ENCODE measurements around the gene RASGRP2.

RASGRP2 gene

DNA sequence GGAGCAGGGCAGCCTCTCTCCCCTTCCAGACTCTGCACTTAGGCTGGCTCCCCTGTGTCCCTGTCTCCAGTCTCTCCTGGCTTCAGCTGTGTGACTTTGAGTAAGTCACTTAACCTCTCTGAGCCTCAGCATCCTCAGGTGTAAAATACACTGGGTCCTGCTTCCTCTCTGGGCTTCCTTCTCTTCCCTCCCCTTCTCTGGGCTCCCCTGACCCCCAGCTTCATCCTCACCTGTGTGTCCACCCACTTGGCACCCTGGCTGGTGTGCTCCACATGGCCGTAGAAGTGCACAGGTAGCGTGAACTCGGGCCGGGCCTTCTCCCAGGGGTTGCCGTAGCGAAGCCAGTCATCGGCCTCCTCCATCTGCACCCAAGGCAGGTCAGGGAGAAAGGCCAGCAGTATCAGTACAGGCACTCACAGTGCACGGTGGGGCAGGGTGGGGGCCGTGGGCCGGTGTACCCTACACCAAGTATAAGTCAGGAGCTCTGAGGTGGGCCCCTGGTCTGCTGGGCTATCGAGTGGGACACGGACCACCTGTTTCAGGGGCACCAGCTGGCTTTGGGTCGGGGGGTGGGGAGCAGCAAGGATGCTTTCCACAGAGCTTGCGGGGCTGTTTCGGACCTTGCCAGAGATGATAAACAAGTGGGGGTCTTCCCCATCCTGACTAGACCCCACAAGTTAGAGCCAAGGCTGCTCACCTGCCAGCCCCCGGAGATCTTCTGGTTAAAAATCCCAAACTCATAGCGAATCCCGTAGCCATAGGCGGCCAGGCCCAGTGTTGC is 13.8 kb upstream of the RASGRP2 start:
- DNase-seq (ENCODE audit: low read depth in 3 of 3): no peak

DNA sequence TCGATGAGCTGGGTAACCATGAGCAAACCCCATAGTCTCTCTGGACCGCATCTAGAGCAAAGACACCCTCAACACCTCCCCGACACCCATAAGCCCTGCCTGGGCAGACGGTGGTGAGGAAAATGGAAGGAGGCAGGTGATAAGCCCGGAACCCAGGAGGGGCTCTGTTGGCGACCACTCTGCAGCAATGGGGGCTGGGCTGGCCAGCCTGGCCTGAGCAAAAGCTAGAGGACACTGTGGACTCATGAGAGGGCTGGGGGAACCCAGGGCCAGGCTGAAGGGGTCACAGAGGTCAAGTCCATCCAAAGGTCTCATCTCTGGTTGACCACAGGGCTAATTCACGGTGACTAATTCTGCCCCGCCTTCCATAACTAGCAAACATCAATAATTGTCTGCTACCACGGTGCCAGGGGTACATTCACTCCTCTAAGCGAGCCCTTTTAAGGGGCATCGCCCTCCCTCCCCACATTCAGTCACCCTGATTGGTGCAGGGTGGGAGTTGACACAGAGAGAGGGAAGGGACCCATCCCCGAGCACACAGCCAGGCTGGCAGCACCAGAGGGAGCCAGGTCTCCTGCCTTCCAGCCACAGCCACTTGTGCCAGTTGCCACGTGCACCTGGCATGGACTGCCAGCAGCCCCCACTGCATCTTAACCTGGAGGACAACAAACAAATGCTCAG is 11.9 kb upstream of the RASGRP2 start:
- no peak for DNase-seq (ENCODE audit: low read depth in 3 of 3)

DNA sequence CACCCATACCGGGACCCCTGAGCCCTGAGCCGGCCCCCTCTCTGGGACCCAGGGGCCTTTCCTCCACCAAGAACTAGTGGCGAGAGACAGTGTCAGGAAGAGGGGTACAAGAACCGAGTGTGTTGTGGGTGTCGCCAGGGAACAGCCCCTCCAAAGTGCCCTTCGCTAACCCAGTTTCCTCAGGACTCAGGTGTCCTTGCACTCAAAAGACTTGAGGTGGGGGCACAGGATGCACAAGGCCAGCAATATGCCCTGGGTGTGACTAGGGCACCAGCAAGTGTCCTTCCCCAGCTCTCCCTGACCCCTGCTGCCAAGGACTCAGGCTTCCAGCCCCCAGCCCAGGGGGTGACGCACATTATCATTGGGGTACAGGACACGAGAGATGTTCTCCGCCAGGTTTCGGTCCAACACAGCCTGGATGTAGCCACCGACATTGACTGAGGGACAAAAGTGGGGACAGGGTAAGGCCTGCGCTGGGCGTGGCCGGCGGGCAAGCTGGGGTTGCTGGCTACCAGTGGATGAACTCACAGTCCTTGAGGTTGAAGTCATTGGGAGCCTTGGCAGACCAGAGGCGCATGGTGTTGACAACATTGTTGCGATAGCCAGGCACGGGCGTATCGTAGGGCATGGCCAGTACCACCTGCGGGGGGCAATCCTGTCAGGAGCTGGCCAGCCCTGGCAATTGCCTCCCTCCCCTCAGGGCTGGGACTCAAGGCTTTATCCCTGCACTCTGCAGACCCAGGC is 11.1 kb upstream of the RASGRP2 start:
- DNase-seq (ENCODE audit: low read depth in 3 of 3): no peak

DNA sequence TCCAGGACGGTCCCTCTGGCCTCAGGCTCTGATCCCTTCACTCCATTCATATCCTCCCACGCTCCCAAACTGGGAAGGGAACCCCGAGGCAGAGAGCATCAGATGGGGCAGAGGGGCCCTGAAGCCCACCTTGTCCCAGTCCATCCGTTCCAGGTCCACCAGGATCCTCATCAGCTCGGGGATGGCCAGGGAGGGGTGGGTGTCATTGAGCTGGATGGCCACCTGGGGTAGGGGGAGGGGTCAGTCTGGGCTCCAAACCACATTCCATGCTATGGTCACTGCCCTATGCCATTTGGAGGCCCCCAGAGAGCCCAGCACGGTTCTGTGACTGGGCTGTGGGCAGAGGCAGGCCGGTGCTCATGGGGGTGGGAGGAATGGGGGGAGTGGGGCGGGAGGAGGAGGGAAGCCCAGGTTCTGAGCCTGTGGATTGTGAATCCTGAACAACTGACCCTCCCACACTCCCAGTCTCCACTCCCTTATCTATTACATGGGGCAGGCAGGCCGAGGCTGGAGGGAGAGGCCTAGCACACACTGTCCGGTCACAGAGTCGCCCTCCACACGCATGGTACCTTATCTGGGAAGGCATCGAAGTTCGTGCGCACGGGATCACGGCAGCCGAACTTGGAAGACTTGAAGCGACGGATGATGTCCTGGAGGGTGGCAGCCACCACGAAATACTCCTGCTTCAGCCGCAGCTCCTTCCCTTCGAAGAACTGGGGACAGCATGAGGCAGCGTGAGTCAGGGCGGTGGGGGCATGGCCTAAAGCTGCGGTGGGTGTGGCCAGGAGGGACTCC is 10.4 kb upstream of the RASGRP2 start:
- no peak for DNase-seq (ENCODE audit: low read depth in 3 of 3)

DNA sequence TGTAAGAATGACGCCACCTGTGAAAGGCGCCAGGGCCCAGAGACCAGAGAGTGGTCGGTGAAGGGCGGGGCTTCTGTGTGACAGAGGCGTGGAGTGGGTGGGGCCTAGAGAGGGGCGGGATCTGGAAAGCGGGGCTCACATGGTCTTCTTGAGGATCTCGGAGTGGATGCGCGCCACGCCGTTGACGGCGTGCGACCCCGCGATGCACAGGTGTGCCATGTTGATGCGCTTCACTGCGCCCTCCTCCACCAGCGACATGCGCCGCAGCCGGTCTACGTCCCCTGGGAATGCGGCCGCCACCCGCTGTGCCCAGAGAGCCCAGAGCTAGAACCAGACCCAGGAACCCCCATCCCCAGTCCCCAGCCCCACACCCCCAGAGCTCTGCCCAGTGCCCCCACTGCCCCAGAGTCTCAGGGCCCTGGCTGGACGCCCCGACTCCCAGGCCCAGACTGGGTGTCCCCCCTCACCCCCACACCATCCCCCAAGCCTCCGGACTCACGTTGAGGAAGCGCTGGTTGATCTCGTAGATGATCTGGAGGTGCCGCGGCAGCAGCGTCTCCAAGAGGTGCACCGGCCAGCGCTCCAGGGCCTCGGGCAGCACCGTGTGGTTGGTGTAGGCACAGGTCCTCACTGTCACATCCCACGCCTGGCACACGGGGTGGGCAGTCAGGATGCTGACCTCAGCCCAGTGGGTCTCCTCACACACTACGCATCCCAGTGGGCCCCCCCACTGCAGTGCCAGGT is 9.6 kb upstream of the RASGRP2 start:
- DNase-seq (ENCODE audit: low read depth in 3 of 3): no peak

DNA sequence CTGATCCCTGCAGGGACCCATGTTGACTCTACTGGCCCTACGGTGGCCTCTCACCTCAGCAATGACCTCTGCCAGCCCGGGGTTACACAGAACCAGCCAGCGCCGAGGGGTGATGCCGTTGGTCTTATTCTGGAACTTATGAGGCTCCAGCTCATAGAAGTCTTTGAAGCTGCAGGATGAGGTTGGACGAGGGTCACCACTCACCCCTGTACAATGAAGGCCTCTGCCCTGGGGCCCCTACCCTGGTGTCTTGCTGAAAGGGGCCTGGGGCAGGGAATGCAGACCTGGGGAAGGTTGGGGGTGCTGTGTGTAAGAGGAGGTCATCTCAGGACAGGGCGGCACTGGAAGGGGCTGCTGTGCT is 9.1 kb upstream of the RASGRP2 start:
- DNase-seq (ENCODE audit: low read depth in 3 of 3): no peak

DNA sequence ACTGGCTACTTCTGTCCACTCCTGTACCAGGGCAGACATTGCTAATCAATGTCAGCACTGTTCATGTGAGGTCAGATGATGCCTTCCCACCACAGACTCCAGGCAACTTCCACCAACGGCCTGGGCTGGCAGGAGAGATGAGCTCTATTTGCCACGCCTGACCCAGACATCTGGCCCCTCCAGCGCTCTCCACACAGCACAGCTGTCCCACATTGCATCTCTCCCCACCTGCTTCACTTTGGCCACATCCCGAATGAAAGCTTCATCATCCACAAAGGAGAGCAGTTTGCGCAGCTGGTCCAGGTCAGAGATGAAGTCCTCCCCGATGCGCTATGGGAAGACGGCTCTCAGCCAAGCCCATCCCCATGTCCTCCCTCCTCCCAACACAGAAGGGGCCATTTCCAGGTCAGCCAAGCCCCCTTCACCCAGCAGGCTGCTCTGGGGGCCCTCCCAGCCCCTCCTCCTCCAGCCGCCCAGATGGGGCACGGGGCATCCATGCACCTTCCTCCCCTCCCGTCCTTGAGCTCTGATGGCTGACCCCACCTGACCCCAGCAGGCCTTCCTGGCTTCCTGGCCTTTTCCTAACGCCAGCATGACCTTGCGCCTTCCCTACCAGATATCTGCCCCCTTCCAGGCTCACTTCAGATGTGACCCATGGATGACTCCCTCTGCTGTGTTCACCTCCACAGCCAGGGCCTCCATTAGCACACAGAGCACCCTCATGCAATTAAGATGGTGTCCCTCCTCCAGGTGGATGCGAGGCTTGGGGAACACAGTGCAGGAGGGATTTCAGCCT is 8.4 kb upstream of the RASGRP2 start:
- no peak for DNase-seq (ENCODE audit: low read depth in 3 of 3)

DNA sequence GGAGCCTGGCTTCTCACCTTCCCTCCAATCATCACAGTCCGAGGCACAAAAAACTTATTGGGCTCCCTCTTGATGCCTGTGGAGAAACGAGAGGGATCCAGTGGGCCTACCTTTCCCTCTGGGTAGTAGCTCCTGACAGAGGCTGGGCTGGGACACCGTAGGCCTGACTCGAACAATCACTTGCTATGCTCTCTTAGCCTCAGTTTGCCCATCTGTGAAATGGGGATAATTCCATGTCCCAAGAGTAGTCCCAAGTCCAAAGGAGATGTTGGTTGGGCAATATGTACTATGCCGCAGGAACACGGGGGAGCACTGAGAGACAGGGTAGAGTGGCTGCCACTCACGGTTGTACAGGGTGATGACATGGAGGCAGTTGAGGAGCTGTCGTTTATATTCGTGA is 7.6 kb upstream of the RASGRP2 start:
- DNase-seq (ENCODE audit: low read depth in 3 of 3): no peak

DNA sequence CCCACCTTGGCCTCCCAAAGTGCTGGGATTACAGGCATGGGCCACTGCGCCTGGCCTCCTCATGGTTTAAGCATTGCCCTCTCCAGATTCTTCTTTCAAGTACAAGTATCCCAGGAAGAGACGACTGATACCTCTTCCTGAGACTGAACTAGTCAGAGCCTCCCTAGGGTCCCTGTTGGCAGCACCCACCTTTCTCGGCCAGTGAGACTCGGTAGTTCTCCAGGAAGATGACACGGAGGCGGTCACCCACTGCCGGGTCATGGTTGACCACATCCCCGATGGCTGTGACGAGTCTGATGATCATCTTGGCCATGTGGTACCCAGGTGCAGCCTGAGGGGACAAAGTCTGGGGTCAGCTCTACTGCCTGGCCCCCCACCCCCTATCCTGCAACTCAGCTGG is 7.2 kb upstream of the RASGRP2 start:
- no peak for DNase-seq (ENCODE audit: low read depth in 3 of 3)

DNA sequence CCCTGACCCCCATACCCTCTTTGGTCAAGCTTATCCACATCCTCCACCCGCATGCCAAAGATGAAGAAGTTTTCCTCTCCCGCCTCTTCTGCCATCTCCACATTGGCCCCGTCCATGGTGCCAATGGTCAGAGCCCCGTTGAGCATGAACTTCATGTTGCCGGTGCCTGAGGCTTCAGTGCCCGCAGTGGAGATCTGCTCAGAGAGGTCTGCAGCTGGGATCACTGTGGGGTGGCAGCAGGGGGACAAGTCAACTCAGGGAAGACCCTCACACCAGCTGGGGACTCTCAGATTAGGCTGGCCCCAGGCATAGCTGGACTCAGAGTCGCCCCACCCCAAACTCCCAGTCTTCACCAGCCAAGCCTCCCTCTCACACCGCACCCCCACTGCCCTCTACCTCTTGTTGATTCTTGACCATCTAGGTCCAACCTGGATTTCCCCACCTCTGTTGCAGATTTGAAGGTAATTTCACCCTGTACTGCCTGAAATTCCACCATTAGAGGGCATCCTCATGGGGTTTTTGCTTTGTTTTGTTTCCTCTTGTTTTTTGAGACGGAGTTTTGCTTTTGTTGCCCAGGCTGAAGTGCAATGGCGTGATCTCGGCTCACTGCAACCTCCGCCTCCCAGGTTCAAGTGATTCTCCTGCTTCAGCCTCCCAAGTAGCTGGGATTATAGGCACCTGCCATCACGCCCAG is 6.6 kb upstream of the RASGRP2 start:
- DNase-seq (ENCODE audit: low read depth in 3 of 3): no peak

DNA sequence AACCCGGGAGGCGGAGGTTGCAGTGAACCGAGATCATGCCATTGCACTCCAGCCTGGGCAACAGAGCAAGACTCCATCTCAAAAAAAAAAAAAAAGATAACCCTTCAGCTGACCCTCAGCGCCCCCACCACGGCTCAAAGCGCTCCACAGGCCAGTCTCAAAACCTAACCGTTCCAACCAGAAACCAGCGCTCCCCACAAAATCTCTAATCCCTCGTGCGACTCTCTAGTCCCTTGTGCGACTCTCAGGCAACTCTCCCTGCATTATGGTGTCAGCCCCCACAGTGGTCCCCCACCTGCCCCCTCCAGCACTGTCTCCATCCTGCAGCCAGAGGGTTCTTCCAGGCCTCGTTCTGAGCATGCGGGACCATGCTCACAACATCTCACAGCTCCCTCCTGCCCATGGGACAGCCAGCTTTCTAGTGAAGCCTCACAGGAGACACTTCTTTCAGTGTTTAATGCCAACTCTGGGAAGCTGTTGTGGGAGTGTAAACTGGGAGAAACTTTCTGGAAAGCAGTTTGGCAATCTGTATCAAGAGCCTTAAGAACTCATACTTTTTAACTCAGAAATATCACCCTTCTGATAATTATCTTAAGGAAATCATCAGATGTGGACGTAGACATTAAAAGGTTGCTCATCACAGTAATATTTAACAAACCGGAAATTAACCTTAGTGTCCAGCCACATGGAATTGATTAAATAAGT is 4.2 kb upstream of the RASGRP2 start:
- no peak for DNase-seq (ENCODE audit: low read depth in 3 of 3)

DNA sequence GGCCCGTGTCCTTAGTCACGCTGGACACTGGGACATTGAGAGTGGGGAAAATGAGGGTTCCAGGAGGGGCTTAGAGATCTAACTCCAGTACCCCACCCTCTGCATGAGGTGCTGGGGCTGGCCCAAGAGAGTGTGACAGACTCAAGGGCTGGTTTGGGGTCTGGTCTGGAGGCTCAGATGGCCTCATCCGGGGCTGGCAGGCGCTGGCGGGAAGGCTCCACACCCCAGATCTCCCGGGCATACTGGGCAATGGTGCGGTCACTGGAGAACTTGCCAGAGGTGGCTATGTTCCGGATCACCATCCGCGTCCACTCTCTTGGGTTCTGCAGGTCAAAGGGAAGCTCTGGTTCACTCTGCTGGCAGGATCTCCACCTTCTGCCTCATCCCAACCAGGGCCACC is 2.5 kb upstream of the RASGRP2 start:
- no peak for DNase-seq (ENCODE audit: low read depth in 3 of 3)

DNA sequence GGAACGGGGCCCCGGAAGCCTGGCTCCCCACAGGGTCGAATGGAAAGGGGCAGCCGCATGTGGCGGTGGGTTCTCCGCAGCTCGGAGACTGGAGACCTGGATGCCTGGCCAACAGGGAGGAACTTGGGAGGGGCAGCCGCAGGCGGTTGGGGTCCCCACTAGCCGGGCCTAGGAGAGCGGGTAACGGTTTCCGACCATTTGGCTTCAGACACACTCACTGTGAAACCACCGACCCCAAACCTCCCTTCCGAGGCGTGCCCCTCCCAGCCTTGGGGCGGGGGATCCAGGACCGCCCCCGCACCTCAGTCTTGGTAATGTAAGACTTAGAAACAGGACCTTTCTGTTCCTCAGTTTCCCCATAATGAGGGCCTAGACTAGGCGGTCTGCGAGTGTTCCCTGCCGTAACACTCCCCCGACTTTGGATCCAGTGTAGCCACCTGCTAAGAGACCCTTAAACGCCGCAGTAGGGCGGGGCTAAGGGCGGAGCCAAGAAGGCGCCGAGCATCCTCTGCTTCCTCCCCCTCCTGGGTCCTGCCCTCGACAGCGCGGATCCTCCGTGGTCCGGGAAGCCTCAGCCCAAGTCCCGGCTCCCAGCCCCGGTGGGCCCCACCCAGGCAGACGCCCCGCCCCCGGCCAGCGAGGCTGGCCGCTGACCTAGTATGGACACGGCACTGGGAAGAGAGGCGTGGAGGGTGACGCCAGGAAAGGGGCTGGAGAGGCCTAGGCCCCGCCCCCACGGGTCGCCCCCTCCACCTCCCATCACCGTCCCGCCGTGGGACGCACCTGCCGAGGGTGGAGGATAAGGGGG is 1.8 kb upstream of the RASGRP2 start:
- no peak for DNase-seq (ENCODE audit: low read depth in 3 of 3)

DNA sequence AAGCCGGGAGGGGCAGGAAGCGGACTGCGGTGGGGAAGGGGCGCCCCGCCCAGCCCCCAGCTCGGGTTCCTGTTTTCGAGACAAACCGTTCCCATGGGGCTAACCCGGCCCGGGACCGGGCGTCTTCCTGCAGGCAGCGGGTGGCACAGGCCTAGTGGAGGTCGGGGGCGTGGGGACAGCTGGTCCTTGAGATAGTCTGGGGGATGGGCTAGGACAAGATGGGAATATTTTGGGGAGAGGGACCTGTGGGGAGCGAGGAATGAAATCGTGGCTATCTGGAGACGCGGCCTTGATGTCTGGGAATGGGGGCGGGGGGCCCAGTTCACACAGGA is 1.2 kb upstream of the RASGRP2 start:
- DNase-seq (ENCODE audit: low read depth in 3 of 3): no peak

DNA sequence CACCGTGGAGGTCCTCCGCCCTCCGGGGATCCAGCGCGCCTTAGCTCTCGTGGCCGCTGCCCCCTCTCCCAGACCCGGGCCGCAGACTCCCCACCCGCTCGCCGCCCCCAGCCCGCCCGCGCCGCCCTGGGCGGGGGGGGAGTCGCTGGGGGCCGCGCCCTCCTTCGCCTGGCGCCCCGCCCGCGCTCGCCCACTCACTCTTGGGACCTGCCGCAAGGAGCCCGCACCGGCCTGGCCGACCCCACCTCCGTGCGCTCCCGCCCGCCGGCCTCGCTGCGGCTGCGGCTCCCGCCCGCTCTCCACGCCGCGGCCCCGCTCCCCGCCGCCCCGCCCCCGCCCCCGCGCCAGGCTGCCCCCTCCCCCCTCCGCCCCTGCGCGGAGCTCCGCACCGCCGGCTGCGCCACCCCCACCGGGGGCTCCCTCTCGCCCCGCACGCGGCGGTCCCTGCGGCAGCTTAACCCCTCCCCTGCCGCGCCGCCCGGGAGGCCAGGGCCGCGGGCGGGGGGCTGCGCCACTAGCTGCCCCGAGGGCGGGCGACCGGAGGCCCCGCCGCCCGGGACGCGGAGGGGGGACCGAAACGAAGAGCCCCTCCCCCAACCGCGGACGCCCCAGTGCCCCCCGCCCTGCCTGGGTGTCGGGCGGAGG is 724 bp upstream of the RASGRP2 start:
- no peak for DNase-seq (ENCODE audit: low read depth in 3 of 3)

DNA sequence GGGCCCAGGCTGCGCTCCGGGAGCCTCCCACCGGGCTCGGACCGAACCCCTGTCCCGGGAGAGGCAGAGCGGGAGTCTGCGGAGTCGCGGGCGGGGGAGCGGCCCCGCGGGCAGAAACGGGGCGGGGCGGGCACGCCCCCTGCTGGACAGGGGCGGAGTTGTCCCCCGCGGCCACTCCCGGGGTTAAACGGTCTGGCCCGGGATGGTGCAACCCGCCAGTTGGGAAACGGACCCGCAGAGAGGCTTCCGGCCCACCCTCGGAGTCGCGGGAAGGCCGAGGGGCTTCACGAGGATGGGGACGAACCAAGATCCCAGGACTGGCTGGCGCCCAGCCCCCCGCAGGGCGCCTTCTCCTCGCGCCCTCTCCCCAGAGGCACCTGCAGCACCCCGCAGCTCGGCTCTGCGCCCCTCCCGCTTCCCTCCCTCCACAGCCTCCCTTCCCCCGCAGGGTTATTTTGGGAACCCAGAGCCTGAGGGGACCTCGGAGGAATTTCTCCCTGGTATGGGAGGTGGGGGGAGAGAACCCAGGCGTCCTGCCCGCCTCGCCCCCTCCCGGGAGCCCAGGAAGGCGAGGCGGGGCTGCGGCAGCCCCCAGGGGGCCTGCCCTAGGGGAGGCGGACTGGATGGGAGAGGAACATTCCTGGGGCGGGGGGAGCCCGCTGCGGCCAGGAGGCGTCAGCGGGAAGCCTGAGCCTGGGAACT is 902 bp downstream of the RASGRP2 start:
- peak; percentile 56 to 67 (median 60) for DNase-seq (ENCODE audit: low read depth in 3 of 3)

DNA sequence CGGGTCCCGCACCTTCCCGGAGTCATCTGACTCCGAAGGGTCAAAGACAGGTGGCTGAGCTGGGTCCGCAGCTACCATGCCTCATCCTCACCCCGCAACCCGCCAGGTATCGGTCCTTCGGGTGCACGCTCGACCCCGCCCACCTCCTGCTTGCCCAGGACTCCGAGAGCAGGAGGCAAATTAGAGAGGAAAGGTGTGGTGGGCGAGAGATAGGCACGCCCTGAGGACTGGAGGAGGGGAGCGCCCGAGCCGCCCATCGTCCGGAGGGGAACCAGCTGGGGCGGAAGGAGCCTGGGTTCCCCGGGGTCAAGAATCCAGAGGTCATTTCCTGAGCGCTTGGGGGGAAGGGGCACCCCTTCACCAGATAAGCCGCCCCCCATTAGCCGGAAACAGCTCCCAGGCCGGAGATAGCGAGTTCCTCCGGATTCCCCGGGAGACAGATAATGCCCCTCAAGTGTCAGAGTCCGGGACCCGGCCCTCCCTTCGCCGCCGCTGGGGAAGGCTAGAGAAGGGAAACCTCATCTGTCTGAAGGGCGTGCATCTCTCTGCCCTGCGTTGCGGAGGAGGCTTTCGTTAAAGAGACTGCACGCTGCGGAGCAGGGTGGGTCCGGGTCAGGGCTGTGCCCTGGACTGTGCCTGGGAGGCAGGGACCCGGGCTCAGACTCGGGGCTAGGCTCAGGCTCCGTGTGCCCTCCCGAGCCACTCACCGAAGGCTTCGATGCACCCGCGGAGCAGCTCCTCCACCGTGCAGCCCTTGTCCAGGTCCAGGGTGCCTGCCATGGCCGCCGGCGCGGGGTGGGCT is 1.7 kb downstream of the RASGRP2 start:
- no peak for DNase-seq (ENCODE audit: low read depth in 3 of 3)

Measured in stimulated activated CD4-positive, alpha-beta T cell treated with anti-CD3 and anti-CD28 coated beads, TNF-alpha, amount 100 ng/mL, for 24 hours (primary cell).